GM19438 (cell line): ENCODE results near the gene GIMAP6.
"Not testable (repeated sequence)": the region's sequence is repeated elsewhere in the genome, so short reads cannot be mapped to it uniquely, and the experiment has no call there.

Experiments
- ATAC-seq: cut with Tn5 transposase; IDR thresholded peaks from one replicate; pipeline ENCODE4 v1.9.1; 2021; ENCODE audit warnings: low read depth; ENCODE audit not compliant: unreplicated experiment

The GIMAP6 gene

GRCh38 chr7:150586785-150587152, 45.4 kb downstream of the GIMAP6 start:
- no peak for ATAC-seq

- ATAC-seq = no peak
Observed at GRCh38 chr7:150586068-150586784, 46.0 kb downstream of the GIMAP6 start.

- ATAC-seq = no peak
Observed at GRCh38 chr7:150585199-150585598, 47.0 kb downstream of the GIMAP6 start.

GRCh38 chr7:150580638-150581394, 51.4 kb downstream of the GIMAP6 start:
- ATAC-seq = no peak

GRCh38 chr7:150579979-150580637, 52.1 kb downstream of the GIMAP6 start:
- ATAC-seq = not testable (repeated sequence)
